IMR-90 (cell line): Measurements from ENCODE around the gene ZBTB8B. TPM values are rescaled to one million over a fixed set of nuclear protein-coding genes. Genes with fewer than 3 reads are reported as not detected.

ENCODE experiments used
- ATAC-seq: fragments of 200-7000 bp; cut with Tn5 transposase; 2 replicates; pipeline ENCODE4 v1.9.1; 2020; ENCODE audit warnings: low read depth, mild to moderate bottlenecking, moderate library complexity
- BruUV-seq: library from RNA; stranded (reverse); fragments of 400-500 nt; replicated peaks from 2 replicates; lab custom pipeline; 2021; lab: Mats Ljungman, UMichigan
- CTCF ChIA-PET: fragments of 300-600 bp; formaldehyde crosslinking; extraction: SDS; loops from one replicate; lab custom pipeline; 2021; ENCODE audit warnings: antibody characterized with exemption; lab: Yijun Ruan, JAX
- POLR2A ChIA-PET: fragments of 300-600 bp; sonication (Branson Sonifier 250); formaldehyde crosslinking; loops from one replicate; lab custom pipeline; 2022; ENCODE audit warnings: antibody characterized with exemption; ENCODE audit not compliant: unreplicated experiment; lab: Charles Lee
- DNase-seq: peaks from one replicate; pipeline ENCODE4 v3.0.0; 2013
- H2AFZ ChIP-seq: replicated peaks from 2 replicates; pipeline ENCODE3; 2013; ENCODE audit warnings: low read length, mild to moderate bottlenecking; ENCODE audit not compliant: poor library complexity
- H2AK5ac ChIP-seq: 2 replicates; pipeline ENCODE4 v1.6.1; 2013; ENCODE audit warnings: low read depth, low read length, inconsistent platforms
- H2AK9ac ChIP-seq: replicated peaks from 2 replicates; pipeline ENCODE3; 2013; ENCODE audit warnings: mild to moderate bottlenecking, low read depth, low read length, moderate library complexity; ENCODE audit not compliant: poor library complexity
- H2BK120ac ChIP-seq: 2 replicates; pipeline ENCODE4 v1.6.1; 2013; ENCODE audit warnings: low read depth, low read length, inconsistent platforms
- H2BK15ac ChIP-seq: 3 replicates; pipeline ENCODE4 v1.6.1; 2013; ENCODE audit warnings: low read depth, low read length, inconsistent platforms
- H2BK20ac ChIP-seq: 2 replicates; pipeline ENCODE4 v1.6.1; 2013; ENCODE audit warnings: low read depth, mild to moderate bottlenecking, inconsistent platforms, low read length, moderate library complexity
- H2BK5ac ChIP-seq: 2 replicates; pipeline ENCODE4 v1.6.1; 2013; ENCODE audit warnings: mild to moderate bottlenecking, low read depth, low read length, inconsistent platforms; ENCODE audit not compliant: poor library complexity, severe bottlenecking
- H3K14ac ChIP-seq: replicated peaks from 2 replicates; pipeline ENCODE4 v1.6.1; 2013; ENCODE audit warnings: low read depth, low read length, inconsistent platforms
- H3K18ac ChIP-seq: 2 replicates; pipeline ENCODE4 v1.6.1; 2013; ENCODE audit warnings: low read depth, low read length, control low read depth
- H3K23ac ChIP-seq: 2 replicates; pipeline ENCODE4 v1.6.1; 2013; ENCODE audit warnings: low read depth, low read length, inconsistent platforms
- H3K27ac ChIP-seq: 2 replicates; pipeline ENCODE4 v1.5.1; 2013; ENCODE audit warnings: mild to moderate bottlenecking, control low read depth, low read length; ENCODE audit not compliant: insufficient read depth
- H3K27me3 ChIP-seq: 2 replicates; pipeline ENCODE4 v1.6.1; 2013; ENCODE audit warnings: low read length; ENCODE audit not compliant: control insufficient read depth, insufficient read depth
- H3K36me3 ChIP-seq: 2 replicates; pipeline ENCODE4 v1.6.1; 2013; ENCODE audit warnings: low read length, mixed read lengths; ENCODE audit not compliant: control insufficient read depth, insufficient read depth
- H3K4ac ChIP-seq: 2 replicates; pipeline ENCODE4 v1.6.1; 2013; ENCODE audit warnings: low read depth, low read length, inconsistent platforms
- H3K4me1 ChIP-seq: 2 replicates; pipeline ENCODE4 v1.6.1; 2013; ENCODE audit warnings: low read length, mixed read lengths; ENCODE audit not compliant: control insufficient read depth, insufficient read depth
- H3K4me2 ChIP-seq: 2 replicates; pipeline ENCODE4 v1.6.1; 2013; ENCODE audit warnings: low read depth, mild to moderate bottlenecking, control low read depth, low read length, moderate library complexity
- H3K4me3 ChIP-seq: 2 replicates; pipeline ENCODE4 v1.5.1; 2013; ENCODE audit warnings: low read depth, mild to moderate bottlenecking, control low read depth, low read length, moderate library complexity; ENCODE audit not compliant: insufficient read depth
- H3K56ac ChIP-seq: 2 replicates; pipeline ENCODE4 v1.6.1; 2013; ENCODE audit warnings: low read length, inconsistent platforms; ENCODE audit not compliant: insufficient read depth; ENCODE audit errors: extremely low read depth
- H3K79me1 ChIP-seq, 2 experiments: 2 replicates each; pipeline ENCODE4 v1.6.1; 2013; ENCODE audit warnings: low read length in 2 of 2, inconsistent platforms in 1 of 2, low read depth in 1 of 2
- H3K9ac ChIP-seq: 2 replicates; pipeline ENCODE4 v1.6.1; 2013; ENCODE audit warnings: low read depth, low read length, control low read depth
- H3K9me1 ChIP-seq: 2 replicates; pipeline ENCODE4 v1.6.1; 2013; ENCODE audit warnings: low read length, inconsistent platforms; ENCODE audit not compliant: insufficient read depth
- H3K9me3 ChIP-seq: 2 replicates; pipeline ENCODE4 v1.6.1; 2013; ENCODE audit warnings: low read length; ENCODE audit not compliant: control insufficient read depth, insufficient read depth
- H4K20me1 ChIP-seq: 2 replicates; pipeline ENCODE4 v1.6.1; 2013; ENCODE audit warnings: low read length, inconsistent platforms; ENCODE audit not compliant: insufficient read depth
- H4K5ac ChIP-seq: 2 replicates; pipeline ENCODE4 v1.6.1; 2013; ENCODE audit warnings: mild to moderate bottlenecking, low read depth, low read length, control low read depth
- H4K8ac ChIP-seq, 2 experiments: 2 replicates each; pipeline ENCODE4 v1.6.1; 2013; ENCODE audit warnings: low read depth in 2 of 2, low read length in 2 of 2, control low read depth in 1 of 2, inconsistent platforms in 1 of 2
- H4K91ac ChIP-seq: 2 replicates; pipeline ENCODE4 v1.6.1; 2013; ENCODE audit warnings: low read depth, low read length, inconsistent platforms; ENCODE audit not compliant: insufficient read depth
- CEBPB ChIP-seq: IDR thresholded peaks from 2 replicates; pipeline ENCODE4 v1.6.1; 2012; ENCODE audit warnings: low read depth, low read length, improper control_type of control experiment
- CHD1 ChIP-seq: IDR thresholded peaks from 2 replicates; pipeline ENCODE4 v1.6.1; 2012; ENCODE audit warnings: low read depth, low read length, improper control_type of control experiment
- FOS ChIP-seq: fragments of 150-350 bp; IDR thresholded peaks from 2 replicates; pipeline ENCODE4 v1.6.1; 2016; ENCODE audit warnings: low read depth, low read length
- MAFK ChIP-seq: IDR thresholded peaks from 2 replicates; pipeline ENCODE4 v1.6.1; 2012; ENCODE audit warnings: low read depth, low read length, improper control_type of control experiment
- NFE2L2 ChIP-seq: fragments of 150-350 bp; IDR thresholded peaks from 2 replicates; pipeline ENCODE4 v1.6.1; 2016; ENCODE audit warnings: low read depth, mild to moderate bottlenecking, low read length
- RCOR1 ChIP-seq: IDR thresholded peaks from 2 replicates; pipeline ENCODE4 v1.6.1; 2012; ENCODE audit warnings: mild to moderate bottlenecking, low read length, improper control_type of control experiment; ENCODE audit not compliant: insufficient replicate concordance
- RFX5 ChIP-seq: IDR thresholded peaks from 2 replicates; pipeline ENCODE4 v1.8.0; 2012; ENCODE audit warnings: low read depth, mild to moderate bottlenecking, low read length, moderate library complexity
- WGBS, 2 experiments: methylation state at CpG; one replicate each; pipeline versions ENCODE4 v1.1.5 to v1.1.7; 2013; ENCODE audit warnings: missing lambda C conversion rate in 2 of 2; ENCODE audit not compliant: insufficient read length in 1 of 2; ENCODE audit errors: extremely low coverage in 2 of 2; 5-methylcytosine and 5-hydroxymethylcytosine counted together
- dilution Hi-C: fragments of 300-500 bp; cut with HindIII; formaldehyde crosslinking; loops from one replicate; pipeline ENCODE4 v1.14.3; 2018; ENCODE audit warnings: low sequenced_read_pairs; ENCODE audit not compliant: unreplicated experiment
- in situ Hi-C: fragments of 300-500 bp; cut with MboI; formaldehyde crosslinking; loops from 3 replicates; pipeline ENCODE4 v1.14.3; 2019; ENCODE audit warnings: low sequenced_read_pairs, inconsistent platforms, mixed read lengths
- intact Hi-C: fragments of 100-400 bp; cut with micrococcal nuclease; formaldehyde crosslinking; loops from 2 replicates; pipeline ENCODE4 v1.10.0; 2022
- polyA plus RNA-seq, 3 experiments: library from polyadenylated mRNA; depleted of rRNA; stranded (reverse); fragments of >200 nt; gene quantifications; 2 replicates each; pipeline ENCODE4 v1.2.3, GENCODE V29; 2012; ENCODE audit warnings: low replicate concordance in 1 of 3
- total RNA-seq: library from RNA; depleted of rRNA; stranded (reverse); fragments of >200 nt; gene quantifications from 2 replicates; pipeline ENCODE4 v1.2.3, GENCODE V29; 2012
- TF ChIP-seq, protein P1 (sequence below): fragments of 150-350 bp; IDR thresholded peaks from 2 replicates; pipeline ENCODE4 v1.6.1; 2017; ENCODE audit warnings: mild to moderate bottlenecking, antibody characterized with exemption, low read length, low read depth
- TF ChIP-seq, protein P2 (sequence below): conservative IDR thresholded peaks from 2 replicates; pipeline ENCODE4 v1.5.1; 2012; ENCODE audit warnings: mild to moderate bottlenecking, low read depth, low read length, improper control_type of control experiment

The ZBTB8B gene
- total and polyA plus RNA-seq, 2 of the 4 experiments (the other 2 are of a cell fraction) = not detected

DNA sequence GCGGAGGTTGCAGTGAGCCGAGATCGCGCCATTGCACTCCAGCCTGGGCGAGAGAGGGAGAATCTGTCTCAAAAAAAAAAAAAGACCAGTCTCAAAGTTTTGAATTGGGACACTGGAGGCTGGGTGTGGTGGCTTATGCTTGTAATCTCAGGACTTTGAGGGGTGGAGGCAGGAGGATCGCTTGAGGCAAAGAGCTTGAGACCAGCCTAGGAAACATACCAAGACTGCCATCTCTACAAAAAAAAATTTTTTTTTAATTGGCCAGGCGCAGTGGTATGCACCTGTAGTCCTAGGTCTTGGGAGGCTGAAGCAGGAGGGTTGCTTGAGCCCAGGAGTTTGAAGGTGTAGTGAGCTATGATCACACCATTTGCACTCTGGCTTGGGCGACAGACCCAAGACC, 3.9 kb downstream of the ZBTB8B start:
- Histone ChIP-seq H3K79me1 (no peaks in the 10 kb centered on the region), H2AFZ (no peak overlapping the region), H3K4ac (no peak overlapping the region), H2BK20ac (no peak overlapping the region), H3K14ac (no peak overlapping the region), H3K36me3 (no peaks in the 10 kb centered on the region), H2AK5ac (no peak overlapping the region), H3K4me2 (no peak overlapping the region), H3K4me1 (peaks cover 3% of the 10 kb centered on the region; the same call in 1 of the 2 replicates), H3K9ac (no peak overlapping the region), H2BK120ac (no peak overlapping the region), H3K23ac (no peak overlapping the region), H4K8ac (no peak overlapping the region), H3K27ac (no peak overlapping the region), H3K4me3 (no peak overlapping the region), H3K56ac (no peak overlapping the region), H4K91ac (no peak overlapping the region), H3K27me3 (peaks cover 46% of the 10 kb centered on the region), H3K18ac (no peak overlapping the region), H2BK5ac (no peak overlapping the region), H4K5ac (no peak overlapping the region), H3K9me1 (no peaks in the 10 kb centered on the region), H2BK15ac (no peak overlapping the region), H3K9me3 (no peaks in the 10 kb centered on the region), H2AK9ac (no peak overlapping the region), H4K20me1 (no peaks in the 10 kb centered on the region)
- ChIA-PET POLR2A (no interaction called here), CTCF (interaction anchor here (0.6 kb wide), 1 partner anchor 27 kb away, joined by 4 read pairs; no protein-coding TSS in a partner anchor)
- dilution Hi-C loops = no loop called here
- ATAC-seq = no peak
- WGBS, 2 experiments = no CpG with 5 or more reads among the region's 8 CpGs
- TF ChIP-seq RCOR1 (no peak), MAFK (no peak), CEBPB (no peak), CHD1 (no peak), NFE2L2 (no peak), RFX5 (no peak), FOS (no peak)
- TF ChIP-seq, protein P1, sequence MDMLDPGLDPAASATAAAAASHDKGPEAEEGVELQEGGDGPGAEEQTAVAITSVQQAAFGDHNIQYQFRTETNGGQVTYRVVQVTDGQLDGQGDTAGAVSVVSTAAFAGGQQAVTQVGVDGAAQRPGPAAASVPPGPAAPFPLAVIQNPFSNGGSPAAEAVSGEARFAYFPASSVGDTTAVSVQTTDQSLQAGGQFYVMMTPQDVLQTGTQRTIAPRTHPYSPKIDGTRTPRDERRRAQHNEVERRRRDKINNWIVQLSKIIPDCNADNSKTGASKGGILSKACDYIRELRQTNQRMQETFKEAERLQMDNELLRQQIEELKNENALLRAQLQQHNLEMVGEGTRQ = no peak
- TF ChIP-seq, protein P2, sequence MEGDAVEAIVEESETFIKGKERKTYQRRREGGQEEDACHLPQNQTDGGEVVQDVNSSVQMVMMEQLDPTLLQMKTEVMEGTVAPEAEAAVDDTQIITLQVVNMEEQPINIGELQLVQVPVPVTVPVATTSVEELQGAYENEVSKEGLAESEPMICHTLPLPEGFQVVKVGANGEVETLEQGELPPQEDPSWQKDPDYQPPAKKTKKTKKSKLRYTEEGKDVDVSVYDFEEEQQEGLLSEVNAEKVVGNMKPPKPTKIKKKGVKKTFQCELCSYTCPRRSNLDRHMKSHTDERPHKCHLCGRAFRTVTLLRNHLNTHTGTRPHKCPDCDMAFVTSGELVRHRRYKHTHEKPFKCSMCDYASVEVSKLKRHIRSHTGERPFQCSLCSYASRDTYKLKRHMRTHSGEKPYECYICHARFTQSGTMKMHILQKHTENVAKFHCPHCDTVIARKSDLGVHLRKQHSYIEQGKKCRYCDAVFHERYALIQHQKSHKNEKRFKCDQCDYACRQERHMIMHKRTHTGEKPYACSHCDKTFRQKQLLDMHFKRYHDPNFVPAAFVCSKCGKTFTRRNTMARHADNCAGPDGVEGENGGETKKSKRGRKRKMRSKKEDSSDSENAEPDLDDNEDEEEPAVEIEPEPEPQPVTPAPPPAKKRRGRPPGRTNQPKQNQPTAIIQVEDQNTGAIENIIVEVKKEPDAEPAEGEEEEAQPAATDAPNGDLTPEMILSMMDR = no peak
- no TSS peak for BruUV-seq
- in situ Hi-C loops = no loop called here
- no peak for DNase-seq
- intact Hi-C loops = no loop called here
